HG02763 (cell line): ENCODE results near the gene SP8.

Experiments
- ATAC-seq: cut with Tn5 transposase; IDR thresholded peaks from one replicate; pipeline ENCODE4 v1.9.1; 2021; ENCODE audit warnings: mild to moderate bottlenecking, moderate library complexity; ENCODE audit not compliant: unreplicated experiment

The SP8 gene

DNA sequence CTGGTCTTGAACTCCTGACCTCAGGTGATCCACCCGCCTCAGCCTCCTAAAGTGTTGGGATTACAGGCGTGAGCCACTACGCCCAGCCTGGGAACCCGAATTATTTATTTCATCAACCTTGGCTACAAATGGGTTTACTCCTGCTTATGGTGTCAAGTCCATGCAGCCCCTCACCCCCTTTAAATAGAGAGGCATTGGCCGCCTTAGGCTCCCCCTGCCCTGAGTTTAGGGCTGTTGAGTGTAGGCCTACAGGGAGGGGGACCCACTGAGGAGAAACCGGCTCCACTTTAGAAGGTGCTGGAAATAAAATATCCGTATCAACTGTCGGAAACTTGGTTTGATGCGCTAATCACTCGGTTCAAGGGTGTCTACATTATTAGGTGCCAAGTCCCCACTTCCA lies 8.7 kb upstream of the SP8 start:
- no peak for ATAC-seq

DNA sequence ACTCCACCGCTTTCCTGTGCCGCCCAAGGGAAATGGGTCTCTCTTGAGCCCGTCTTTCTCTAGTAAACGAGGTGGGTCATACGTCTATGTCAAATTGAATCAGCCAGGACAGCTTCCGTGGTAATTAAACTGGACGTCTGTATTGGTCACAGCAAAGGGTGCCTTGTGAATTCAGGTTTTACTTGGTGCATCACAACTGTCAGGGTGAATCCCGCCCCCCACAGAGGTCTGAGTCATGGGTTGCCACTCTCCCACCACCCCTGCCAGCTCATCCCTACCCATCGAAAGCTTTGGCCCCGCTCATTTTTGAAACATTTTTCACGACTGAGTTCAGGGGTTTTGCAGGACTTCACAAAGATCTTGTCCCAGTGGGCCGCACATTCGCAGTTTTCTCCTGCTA lies 8.0 kb upstream of the SP8 start:
- no peak for ATAC-seq

DNA sequence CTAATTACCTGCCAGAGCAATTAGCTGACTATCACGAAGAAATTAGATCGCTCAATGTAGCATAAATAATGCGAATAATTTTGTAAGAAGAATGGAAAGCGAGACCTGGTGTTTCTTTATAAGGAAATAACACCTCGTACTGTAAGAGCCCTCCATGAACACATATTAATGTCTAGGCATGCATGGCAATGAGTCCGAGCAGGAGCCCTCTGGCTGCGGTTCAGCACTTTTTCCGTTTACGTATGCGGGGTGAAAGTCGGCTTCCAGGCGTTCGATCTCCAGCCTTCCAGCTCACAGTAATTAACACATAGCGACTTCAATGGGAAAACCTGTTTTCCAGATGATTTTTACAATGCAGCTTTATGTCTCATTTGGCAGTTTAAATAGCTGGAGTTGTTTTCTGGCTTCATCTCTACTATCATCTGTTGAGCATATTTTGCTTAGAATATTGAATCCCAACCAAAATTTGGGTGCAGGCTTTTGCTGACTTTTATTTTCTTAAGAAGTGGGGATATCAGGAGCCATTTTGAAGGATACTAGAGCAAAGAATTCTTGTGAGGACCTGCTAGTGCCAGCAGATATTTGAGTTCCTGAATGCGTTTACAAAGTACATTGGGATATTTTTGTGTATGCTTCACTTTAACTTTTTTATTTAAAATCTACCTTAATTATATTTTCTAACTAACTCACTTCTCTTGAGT lies 7.2 kb upstream of the SP8 start:
- ATAC-seq, result no peak

DNA sequence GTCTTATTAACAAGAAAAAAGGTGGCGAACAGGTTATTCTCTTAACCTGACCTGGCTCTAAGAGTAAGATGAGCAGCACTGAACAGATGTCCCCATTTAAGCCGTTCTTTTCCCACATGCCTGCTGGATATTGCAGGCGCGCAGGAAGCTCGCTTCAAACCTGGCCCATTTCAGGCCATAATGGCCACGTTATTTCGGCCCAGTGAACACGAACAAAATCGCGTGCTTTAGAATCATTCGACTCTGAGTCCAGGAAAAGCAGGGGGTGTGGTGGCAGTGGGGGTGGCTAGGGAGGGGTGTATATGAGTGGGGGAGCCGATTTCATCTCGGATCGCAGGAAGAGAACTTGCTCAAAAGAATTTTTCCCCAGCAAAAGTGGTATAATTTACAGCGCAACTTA lies 6.6 kb upstream of the SP8 start:
- no peak for ATAC-seq

DNA sequence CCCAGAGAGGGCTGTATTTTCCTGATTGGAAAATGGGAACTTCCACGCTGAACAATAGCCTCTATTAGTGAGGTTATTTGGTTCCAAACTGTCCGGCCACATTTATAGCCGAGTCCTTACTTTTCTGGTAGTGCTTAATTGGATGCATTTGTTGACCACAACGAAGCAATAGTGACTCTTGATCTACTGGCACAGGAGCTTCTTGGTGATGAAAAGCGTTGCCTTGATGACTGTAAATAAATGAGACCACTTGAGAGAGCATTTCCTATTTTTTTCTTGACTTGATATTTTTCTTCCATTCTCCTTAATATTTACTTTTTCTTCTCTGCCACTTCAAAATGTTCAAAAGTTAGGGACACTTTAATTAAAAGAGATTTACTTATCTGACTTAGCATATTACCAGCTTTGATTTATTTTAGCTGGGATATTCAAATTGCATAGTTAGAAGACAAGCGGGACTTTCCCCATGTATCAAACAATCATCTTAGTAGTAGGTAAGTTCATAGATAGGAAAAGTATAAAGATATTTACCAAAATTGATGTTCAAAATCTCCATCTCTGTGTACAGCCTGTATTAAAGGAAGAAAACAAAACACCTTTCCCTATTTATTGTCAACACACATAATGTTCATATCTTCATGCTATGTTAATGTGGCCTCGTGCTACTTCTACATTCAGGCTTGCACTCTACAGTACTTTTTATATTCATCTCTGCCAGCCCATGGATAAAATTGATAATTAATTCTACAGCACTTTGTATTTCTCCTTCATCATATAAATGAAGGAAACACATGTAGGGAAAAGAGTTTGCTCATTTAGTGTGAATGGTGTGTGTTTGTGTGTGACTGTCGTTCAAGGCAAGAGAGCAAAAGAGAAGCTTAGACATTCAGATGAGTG lies 5.1 kb upstream of the SP8 start:
- ATAC-seq, result no peak

DNA sequence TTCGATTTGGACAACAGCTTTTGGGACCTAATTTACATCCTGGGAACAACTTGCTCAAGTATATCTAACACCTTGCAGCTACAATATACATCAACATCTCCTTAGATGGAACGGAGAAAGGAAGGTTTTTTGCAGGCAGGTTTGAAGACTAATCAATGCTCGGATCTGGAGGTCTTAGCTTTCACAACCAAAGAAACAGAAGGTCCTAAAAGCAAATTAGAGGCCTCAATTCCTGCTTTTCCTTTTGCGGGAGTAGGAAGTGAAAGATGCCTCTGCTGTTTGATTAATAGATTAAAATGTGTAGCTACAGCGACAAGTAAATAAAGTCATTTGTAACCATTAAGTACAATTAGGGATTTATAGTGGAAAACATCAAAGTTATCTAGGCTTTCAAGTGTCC lies 3.7 kb upstream of the SP8 start:
- no peak for ATAC-seq

DNA sequence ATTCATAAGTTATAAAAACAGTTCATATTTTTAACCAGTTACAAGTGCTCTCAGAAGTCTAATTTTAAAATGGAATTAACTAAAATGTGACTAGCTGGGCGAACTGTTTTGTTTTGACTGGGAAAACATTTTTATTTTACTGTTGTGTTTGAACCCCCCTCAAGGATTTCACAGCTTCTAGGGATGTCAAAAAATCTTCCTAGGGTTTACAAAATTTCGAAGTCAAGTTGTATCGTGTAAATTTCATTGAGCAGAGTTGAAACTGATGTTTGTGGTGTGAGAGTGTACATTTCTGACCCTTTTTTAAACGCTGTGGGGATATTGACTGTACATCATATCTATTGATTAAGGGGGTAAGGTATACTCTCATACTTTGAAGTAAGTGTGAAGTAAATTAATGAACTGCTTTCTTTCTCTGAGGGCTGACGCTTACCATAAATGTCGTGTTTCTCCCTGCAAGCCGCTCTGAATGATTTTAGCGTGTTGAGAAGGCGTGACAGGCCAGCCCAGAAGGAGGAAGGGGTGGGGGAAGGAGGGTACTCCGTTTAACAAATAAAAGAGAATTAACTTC lies 1.8 kb upstream of the SP8 start:
- ATAC-seq, result no peak

DNA sequence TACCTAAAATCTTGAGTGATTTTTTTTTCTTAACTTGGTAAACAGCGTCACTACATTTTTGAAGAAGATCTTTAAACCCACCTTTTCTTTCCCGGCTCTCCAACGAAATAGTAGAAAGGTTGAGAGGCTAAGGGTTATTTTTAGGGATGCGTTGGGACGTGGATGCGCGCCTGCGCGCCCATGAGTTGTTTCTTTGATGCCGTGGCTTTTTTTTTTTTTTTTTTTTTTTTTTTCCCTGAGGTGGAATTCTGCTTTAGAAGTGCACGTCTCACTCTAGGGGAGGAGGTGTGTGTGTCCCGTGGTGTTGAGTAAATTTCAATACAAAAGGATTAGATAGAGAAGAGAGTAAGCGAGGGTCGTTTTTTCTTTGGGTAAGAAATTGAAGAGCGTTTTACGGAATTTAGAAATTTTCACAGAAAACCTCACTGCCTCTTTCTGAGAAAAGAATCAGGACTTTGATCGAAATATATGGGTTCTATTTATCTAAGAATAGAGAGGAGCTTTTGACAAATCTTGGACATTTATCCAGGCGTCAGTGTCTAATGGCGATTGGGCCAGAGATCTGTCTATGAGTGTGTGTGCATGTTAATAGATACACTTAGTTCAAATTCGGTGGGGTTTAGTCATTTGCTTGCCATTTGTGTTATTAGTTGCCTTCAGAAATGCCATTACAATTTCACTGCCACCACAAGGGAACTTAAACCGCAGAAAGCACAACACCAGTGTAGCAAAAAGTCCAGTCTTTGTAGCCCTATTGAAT lies 1.2 kb upstream of the SP8 start:
- no peak for ATAC-seq

DNA sequence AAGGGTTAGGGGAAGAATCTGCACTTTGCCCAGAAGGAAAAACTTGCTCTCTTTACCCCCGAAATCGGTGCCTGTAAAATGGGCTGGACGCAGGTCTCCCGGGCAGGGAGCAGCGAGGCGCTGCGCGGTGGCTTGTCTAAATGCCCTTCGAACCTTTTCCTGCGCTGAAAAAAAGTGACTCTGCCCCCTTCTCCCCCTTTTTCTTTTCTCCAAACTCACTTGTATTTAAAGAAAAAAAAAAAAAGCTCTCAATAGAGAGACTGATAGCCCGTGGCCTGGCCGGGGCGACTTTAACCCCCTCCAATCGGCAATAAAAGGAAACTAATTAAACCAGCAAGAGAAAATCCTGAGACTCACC lies 286 bp downstream of the SP8 start:
- no peak for ATAC-seq

DNA sequence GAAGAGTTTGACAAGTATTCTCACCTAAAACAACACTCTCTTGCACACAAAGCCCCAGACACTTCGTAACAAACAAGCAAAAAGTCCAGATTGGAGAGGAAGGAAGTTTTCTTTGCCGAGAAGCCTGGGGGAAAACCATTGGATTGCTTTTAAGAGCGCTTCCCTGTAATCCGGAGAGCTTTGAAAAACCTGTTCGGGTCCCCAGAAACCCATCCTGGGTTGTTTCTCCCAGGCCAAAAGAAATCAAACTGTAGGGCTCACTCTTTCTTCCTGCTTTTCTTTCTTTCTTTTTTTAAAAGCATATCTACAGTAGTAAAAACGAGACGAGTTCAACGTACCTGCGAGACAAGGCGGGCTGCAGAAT lies 655 bp downstream of the SP8 start:
- no peak for ATAC-seq

DNA sequence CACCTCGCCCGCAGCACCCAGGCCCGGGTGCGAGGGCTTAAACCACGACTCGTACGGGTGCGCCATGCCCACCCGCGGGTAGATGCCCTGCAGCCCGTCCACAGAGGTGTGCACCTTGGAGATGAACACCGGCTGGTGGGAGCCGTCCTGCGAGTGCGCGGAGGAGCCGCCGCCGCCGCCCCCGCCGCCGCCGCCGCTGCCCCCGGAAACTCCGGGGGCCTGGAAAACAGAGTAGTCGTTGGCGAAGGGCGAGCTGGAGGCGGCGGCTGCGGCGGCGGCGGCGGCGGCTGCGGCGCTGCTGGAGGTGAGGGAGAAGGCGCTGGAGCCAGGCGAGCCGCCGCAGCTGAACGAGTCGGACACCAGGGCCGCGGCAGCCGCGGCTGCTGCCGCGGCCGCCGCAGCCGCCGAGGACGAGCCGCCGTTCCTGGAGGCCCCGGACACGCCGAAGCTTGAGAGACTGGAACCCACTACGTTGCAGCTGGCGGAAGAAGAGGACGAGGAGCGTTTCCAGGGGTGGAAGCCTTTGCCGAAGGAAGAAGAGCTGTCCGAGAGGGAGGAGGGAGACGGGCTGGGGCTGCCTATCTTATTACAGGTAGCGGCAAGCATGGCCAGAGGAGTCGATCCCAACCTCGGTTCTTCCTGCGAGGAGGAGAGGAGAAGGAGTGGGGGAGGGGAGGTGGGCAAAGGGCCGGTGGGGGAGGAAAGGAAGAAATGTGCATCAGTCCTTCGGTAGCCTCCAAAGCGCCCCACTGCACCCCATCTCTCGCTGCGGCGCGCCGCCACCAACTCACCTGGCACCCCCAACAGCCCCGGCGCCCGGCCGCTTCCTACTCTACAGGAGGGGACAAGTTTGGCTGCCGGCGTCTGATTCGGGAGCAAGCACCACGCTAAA lies 1.3 kb downstream of the SP8 start:
- ATAC-seq, result no peak

DNA sequence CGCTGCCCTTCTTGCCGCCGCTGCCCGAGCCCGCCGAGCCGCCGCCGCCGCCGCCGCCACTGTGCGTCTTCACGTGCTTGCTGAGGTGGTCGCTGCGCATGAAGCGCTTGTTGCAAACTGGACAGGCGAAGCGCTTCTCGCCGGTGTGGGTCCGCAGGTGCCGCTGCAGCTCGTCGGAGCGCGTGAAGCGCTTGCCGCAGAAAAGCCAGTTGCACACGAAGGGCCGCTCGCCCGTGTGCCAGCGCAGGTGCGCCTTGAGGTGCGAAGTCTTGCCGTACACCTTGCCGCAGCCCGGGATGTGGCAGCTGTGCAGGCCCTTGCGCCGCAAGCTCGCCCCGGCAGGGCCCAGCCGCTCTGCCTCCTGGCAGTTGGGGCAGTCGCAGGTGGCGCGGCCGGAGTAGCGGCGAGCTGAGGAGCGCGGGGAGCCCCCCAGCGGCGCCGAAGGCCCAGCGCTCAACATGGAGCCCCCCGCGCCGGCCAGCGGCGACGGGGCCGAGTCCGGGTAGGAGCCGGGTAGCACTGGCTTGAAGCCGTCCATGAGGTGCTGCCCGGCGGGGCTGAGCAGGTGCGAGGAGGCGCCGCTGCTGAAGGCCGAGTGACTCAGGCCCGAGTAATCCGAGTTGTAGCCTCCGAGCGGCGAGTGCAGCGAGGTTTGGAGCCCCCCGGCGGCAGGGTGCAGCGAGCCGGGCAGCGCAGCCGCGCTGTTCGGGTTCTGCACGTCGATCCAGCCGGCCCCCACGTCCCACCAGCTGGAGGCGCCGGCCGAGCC lies 2.1 kb downstream of the SP8 start:
- ATAC-seq, result no peak

DNA sequence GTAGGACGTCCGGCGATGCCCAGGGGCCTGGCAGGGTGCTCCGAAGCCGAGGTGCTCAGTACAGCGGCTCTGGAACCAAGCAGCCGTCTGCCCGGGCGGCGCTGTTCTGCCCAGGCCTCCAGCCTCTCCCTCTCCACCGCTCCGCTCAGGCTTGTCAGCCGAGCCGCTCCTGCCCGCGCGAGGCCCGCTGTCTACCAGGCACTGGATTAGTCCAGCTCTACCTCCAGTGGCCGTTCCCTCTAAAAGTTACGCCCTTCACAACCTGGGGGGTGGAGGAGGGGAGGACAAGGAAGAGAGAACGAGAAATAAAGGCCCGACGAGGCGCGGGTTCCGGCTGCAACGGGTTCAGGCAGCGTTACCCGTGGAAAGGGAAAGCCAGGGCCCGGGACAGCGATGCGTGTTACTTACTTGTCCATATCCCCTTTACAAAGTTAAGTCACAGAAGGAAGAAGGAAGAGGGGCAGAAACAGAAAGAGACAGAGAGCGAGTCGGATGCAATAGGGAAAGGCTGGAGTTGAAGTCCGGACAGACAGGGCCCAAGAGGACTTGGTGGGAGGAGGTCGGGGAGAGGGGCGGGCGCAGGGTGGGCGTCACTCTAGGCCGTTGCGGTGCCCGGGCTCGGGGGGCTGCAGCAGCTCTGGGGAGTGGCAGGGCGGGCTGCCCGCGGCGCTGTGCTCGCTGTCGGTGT lies 2.8 kb downstream of the SP8 start:
- no peak for ATAC-seq

DNA sequence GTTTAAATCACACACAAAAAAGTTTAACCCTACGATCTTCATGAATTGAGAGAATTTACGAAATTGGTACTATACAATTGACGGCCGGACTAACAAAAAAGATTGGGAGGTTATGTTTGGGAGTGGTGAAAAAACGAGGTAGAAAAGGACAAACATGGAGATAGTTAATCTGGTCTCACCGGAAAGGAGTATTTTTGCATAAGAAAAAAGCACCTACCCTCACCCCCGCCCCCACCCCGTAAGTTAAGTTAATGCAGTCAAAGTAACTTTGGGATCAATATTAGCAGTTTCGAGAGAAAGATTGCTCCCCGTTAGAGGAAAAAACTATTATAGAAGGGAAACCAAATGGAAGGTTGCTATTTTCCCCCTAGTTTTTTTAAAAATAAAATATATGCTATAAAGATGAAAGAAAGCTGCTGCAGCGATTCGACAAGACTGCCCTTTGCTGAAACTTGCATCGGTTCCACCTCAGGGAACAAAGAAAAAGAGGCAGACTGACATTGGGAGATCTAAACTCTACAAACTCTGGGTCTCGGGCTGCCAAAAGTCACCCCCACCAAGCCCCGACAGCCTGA lies 3.5 kb downstream of the SP8 start:
- no peak for ATAC-seq

DNA sequence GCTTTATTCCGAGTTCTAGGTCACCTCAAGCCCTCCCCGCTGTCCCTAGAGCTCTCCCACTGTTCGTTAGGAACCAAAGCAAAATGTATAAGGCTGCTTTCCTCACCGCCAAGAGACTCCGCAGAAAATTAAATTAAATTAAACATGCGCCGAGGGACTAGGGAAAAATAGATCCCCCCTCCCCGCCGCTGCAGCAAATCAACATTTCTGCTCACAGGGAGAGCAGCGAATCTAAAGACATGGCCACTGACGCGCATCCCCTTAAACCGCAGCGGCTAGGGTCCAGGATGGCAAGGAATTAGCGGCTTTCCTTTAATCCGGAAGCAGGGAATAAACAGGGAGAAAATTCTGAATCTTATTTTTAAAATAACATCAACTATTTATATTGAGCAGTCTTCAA lies 7.6 kb downstream of the SP8 start:
- ATAC-seq, result no peak

DNA sequence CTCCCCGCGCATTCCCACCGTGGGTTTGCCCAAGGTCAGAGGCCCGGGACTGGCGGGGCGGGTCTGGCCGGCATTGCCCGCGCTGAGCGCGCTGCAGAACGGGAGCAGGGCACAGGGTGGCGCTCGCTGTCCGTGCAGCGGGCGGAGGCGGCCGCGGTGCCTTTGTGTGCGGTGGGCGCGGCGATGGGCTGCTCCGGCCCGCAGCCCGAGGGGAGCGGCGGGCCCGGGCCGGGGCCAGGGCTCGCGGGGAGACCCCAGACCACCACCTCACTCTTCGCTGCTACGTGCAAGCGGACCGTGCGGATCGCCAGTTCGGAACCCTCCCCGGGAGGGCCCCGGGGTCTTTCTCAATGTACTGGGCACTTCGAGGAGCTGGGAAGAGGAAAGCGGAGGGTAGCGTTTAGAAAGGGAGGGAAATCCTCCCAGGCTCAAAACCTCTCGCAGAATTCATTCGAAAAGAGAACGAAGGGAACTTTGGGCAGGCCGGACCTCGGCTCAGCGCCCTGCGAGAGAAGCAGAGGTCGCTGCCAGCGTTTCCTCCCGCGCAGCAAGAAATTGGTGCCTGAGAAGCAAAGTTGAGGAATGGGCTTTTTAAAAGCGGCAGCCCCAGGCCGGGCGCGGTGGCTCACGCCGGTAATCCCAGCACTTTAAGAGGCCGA lies 8.5 kb downstream of the SP8 start:
- peak; percentile 77 for ATAC-seq

DNA sequence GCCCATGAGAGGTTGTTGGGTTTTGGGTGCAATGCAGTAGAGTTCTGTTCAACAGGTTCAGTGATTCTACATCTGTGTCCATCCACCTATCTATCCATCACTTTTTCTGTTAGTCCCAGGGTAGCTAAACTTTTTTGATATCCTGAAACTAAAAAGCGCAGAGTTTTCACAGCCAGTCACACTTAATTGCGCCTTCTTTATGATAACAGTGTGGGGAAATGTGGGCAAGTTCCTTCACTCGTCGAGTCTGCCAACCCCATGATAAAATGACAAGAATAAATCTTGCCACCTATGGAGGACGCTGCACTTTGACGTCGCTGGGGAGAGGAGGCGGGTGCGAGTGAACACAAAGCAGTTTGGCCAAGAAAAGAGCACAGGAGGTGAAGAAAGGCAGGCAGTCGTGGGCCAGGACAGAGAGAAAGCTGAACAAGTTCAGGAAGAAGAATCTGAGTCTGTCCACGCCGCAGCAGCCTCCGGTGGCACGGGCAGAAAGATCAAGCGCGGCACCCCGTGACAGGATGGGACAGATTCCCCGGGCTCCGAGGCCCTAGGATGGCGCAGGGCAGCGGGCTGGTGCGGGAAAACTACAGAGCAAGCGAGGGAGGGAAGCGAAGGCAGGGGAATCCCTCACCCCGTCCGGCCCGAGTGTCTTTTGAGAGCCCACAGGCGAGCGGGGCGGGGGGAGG lies 9.2 kb downstream of the SP8 start:
- ATAC-seq, result peak; percentile 27

DNA sequence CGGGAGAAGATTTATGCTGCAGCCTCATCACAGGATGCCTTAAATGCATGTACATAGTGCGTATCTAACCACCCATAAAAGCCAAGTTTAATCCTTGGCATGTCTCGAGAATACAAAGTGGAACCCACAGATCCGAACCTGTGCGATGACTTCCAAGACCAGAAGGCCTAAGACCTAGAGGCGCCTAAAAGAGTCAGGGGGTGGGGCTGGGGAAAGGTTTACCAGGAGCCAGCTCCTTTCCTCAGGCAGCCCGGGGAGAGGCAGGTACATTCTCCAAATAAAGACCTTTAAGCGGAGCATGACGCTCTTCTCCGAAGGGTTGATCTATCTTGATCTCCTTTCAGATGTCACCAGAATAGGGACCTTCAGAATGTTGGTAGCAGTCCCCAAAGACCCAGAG lies 9.7 kb downstream of the SP8 start:
- no peak for ATAC-seq
